Measurements from ENCODE around the gene WDR7. TPM values are rescaled to one million over a fixed set of nuclear protein-coding genes. Genes with fewer than 3 reads are reported as not detected.

WDR7 gene
- total and polyA plus RNA-seq, 2 experiments from 2014 or later = 7.0 to 14.8 TPM

- Histone ChIP-seq H3K79me2 (replicated peaks; ENCODE audit: insufficient read depth) (no peaks in the 10 kb centered on the region), H3K4me1 (ENCODE audit: insufficient read depth) (0 out of 2 replicates have a peak, but pooled peaks cover 4% of the 10 kb centered on the region), H3K4me3 (no peak overlapping the region), H2AFZ (no peak overlapping the region), H3K9me2 (ENCODE audit: insufficient read depth) (no peaks in the 10 kb centered on the region), H3K27ac (ENCODE audit: low read depth) (no peak overlapping the region), H4K20me1 (replicated peaks; ENCODE audit: insufficient read depth) (no peaks in the 10 kb centered on the region), H3K36me3 (ENCODE audit: insufficient read depth) (no peaks in the 10 kb centered on the region), H3K27me3 (ENCODE audit: insufficient read depth) (no peaks in the 10 kb centered on the region), H3K4me2 (no peak overlapping the region), H3F3A (replicated peaks; ENCODE audit: low read depth) (no peaks in the 10 kb centered on the region)
- no peak for DNase-seq (ENCODE audit: low spot score)
- Mint-ChIP-seq H3K4me1 (peaks cover 14% of the 10 kb centered on the region), H3K9me3 (no peaks in the 10 kb centered on the region), H3K27ac (no peak overlapping the region), H3K36me3 (ENCODE audit: low read depth) (no peaks in the 10 kb centered on the region), H3K27me3 (ENCODE audit: insufficient read depth, low read depth, poor library complexity) (peaks cover 2% of the 10 kb centered on the region), H3K4me3 (no peak overlapping the region)
- TF ChIP-seq REST (IDR thresholded peaks at IDR 0.05; ENCODE audit: unreplicated experiment) = no peak
- no peak for TF ChIP-seq NANOG (IDR thresholded peaks at IDR 0.05; ENCODE audit: borderline replicate concordance)
- no peak for TF ChIP-seq EZH2 (IDR thresholded peaks at IDR 0.05; ENCODE audit: low read depth, unreplicated experiment)
- TF ChIP-seq JUNB (IDR thresholded peaks at IDR 0.05; ENCODE audit: unreplicated experiment) = no peak
- TF ChIP-seq ZNF331 (CRISPR knock-in tag; IDR thresholded peaks at IDR 0.05; ENCODE audit: low read depth) = no peak
- no peak for TF ChIP-seq STAT1 (IDR thresholded peaks at IDR 0.05; ENCODE audit: unreplicated experiment)
- no peak for TF ChIP-seq CREB1 (CRISPR knock-in tag; IDR thresholded peaks at IDR 0.05; ENCODE audit: low read depth)
- TF ChIP-seq POLR2AphosphoS5 (IDR thresholded peaks at IDR 0.05; ENCODE audit: low read depth) = no peak
- no peak for TF ChIP-seq CTCF (conservative IDR thresholded peaks at IDR 0.05; ENCODE audit: low read depth in 2 of 2)
- TF ChIP-seq, protein P1, sequence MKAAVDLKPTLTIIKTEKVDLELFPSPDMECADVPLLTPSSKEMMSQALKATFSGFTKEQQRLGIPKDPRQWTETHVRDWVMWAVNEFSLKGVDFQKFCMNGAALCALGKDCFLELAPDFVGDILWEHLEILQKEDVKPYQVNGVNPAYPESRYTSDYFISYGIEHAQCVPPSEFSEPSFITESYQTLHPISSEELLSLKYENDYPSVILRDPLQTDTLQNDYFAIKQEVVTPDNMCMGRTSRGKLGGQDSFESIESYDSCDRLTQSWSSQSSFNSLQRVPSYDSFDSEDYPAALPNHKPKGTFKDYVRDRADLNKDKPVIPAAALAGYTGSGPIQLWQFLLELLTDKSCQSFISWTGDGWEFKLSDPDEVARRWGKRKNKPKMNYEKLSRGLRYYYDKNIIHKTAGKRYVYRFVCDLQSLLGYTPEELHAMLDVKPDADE (IDR thresholded peaks at IDR 0.05) = no peak
- TF ChIP-seq, protein P2, sequence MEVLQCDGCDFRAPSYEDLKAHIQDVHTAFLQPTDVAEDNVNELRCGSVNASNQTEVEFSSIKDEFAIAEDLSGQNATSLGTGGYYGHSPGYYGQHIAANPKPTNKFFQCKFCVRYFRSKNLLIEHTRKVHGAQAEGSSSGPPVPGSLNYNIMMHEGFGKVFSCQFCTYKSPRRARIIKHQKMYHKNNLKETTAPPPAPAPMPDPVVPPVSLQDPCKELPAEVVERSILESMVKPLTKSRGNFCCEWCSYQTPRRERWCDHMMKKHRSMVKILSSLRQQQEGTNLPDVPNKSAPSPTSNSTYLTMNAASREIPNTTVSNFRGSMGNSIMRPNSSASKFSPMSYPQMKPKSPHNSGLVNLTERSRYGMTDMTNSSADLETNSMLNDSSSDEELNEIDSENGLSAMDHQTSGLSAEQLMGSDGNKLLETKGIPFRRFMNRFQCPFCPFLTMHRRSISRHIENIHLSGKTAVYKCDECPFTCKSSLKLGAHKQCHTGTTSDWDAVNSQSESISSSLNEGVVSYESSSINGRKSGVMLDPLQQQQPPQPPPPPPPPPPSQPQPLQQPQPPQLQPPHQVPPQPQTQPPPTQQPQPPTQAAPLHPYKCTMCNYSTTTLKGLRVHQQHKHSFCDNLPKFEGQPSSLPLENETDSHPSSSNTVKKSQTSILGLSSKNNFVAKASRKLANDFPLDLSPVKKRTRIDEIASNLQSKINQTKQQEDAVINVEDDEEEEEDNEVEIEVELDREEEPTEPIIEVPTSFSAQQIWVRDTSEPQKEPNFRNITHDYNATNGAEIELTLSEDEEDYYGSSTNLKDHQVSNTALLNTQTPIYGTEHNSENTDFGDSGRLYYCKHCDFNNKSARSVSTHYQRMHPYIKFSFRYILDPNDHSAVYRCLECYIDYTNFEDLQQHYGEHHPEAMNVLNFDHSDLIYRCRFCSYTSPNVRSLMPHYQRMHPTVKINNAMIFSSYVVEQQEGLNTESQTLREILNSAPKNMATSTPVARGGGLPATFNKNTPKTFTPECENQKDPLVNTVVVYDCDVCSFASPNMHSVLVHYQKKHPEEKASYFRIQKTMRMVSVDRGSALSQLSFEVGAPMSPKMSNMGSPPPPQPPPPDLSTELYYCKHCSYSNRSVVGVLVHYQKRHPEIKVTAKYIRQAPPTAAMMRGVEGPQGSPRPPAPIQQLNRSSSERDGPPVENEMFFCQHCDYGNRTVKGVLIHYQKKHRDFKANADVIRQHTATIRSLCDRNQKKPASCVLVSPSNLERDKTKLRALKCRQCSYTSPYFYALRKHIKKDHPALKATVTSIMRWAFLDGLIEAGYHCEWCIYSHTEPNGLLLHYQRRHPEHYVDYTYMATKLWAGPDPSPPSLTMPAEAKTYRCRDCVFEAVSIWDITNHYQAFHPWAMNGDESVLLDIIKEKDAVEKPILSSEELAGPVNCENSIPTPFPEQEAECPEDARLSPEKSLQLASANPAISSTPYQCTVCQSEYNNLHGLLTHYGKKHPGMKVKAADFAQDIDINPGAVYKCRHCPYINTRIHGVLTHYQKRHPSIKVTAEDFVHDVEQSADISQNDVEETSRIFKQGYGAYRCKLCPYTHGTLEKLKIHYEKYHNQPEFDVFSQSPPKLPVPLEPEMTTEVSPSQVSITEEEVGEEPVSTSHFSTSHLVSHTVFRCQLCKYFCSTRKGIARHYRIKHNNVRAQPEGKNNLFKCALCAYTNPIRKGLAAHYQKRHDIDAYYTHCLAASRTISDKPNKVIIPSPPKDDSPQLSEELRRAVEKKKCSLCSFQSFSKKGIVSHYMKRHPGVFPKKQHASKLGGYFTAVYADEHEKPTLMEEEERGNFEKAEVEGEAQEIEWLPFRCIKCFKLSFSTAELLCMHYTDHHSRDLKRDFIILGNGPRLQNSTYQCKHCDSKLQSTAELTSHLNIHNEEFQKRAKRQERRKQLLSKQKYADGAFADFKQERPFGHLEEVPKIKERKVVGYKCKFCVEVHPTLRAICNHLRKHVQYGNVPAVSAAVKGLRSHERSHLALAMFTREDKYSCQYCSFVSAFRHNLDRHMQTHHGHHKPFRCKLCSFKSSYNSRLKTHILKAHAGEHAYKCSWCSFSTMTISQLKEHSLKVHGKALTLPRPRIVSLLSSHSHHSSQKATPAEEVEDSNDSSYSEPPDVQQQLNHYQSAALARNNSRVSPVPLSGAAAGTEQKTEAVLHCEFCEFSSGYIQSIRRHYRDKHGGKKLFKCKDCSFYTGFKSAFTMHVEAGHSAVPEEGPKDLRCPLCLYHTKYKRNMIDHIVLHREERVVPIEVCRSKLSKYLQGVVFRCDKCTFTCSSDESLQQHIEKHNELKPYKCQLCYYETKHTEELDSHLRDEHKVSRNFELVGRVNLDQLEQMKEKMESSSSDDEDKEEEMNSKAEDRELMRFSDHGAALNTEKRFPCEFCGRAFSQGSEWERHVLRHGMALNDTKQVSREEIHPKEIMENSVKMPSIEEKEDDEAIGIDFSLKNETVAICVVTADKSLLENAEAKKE (CRISPR knock-in tag; IDR thresholded peaks at IDR 0.05) = no peak
- TF ChIP-seq ZNF114 (CRISPR knock-in tag; IDR thresholded peaks at IDR 0.05) = no peak
- no peak for TF ChIP-seq EZH2phosphoT487 (IDR thresholded peaks at IDR 0.05; ENCODE audit: unreplicated experiment)
- ATAC-seq = no peak
Measured at GRCh38 chr18:56743115-56743514, 92.0 kb downstream of the WDR7 start.
